ENCODE data around the gene TMED8. TPM values are rescaled to one million over a fixed set of nuclear protein-coding genes. Genes with fewer than 3 reads are reported as not detected.

The TMED8 gene
- total RNA-seq, 2 experiments from 2014 or later = 15.0 to 15.4 TPM

- ChIA-PET POLR2A (interaction anchor here (0.5 kb wide), 1 partner anchor 18 kb away, joined by 3 read pairs; no protein-coding TSS in a partner anchor), CTCF (interaction anchor here (1.1 kb wide), 1 partner anchor 11 kb away, joined by 3 read pairs; no protein-coding TSS in a partner anchor)
- H3K4me1 Mint-ChIP-seq = peaks cover 13% of the 10 kb centered on the region
- no peaks in the 10 kb centered on the region for H3K9me3 Mint-ChIP-seq
- no peak overlapping the region for H3K4me3 Mint-ChIP-seq
- no peak for DNase-seq
- H3K27ac Mint-ChIP-seq = no peak overlapping the region
- peaks cover 3% of the 10 kb centered on the region for H3K36me3 Mint-ChIP-seq (ENCODE audit: low read depth)
- H3K27me3 Mint-ChIP-seq = peaks cover 4% of the 10 kb centered on the region
Measured at GRCh38 chr14:77403768-77404167, 26.9 kb upstream of the TMED8 start.

GRCh38 chr14:77400216-77400615, 23.3 kb upstream of the TMED8 start:
- CTCF ChIA-PET = no interaction called here
- no peak overlapping the region for H3K4me3 Mint-ChIP-seq

GRCh38 chr14:77390188-77390587, 13.3 kb upstream of the TMED8 start:
- ChIA-PET POLR2A (no interaction called here), CTCF (interaction anchor here (0.5 to 1.2 kb wide), 2 partner anchors 11 to 24 kb away, joined by 3 to 7 read pairs; no protein-coding TSS in a partner anchor)
- Mint-ChIP-seq H3K4me1 (no peaks in the 10 kb centered on the region), H3K27ac (no peak overlapping the region), H3K9me3 (no peaks in the 10 kb centered on the region), H3K36me3 (ENCODE audit: low read depth) (no peaks in the 10 kb centered on the region), H3K4me3 (no peak overlapping the region), H3K27me3 (no peaks in the 10 kb centered on the region)
- DNase-seq = no peak

More at GRCh38 chr14:77400216-77400615, 23.3 kb upstream of the TMED8 start:
- Mint-ChIP-seq H3K27me3 (peaks cover 4% of the 10 kb centered on the region), H3K4me1 (no peaks in the 10 kb centered on the region), H3K36me3 (ENCODE audit: low read depth) (peaks cover 3% of the 10 kb centered on the region), H3K27ac (no peak overlapping the region), H3K9me3 (no peaks in the 10 kb centered on the region)
- POLR2A ChIA-PET = no interaction called here
- DNase-seq = no peak

GRCh38 chr14:77378701-77379100, 1.8 kb upstream of the TMED8 start:
- ChIA-PET CTCF (interaction anchor here (0.6 to 1.0 kb wide), 3 partner anchors 9 to 26 kb away, joined by 4 to 6 read pairs (median 4); no protein-coding TSS in a partner anchor), POLR2A (no interaction called here)
- DNase-seq = no peak
- H3K4me1 Mint-ChIP-seq = peaks cover 26% of the 10 kb centered on the region
- peaks cover 20% of the 10 kb centered on the region for H3K36me3 Mint-ChIP-seq (ENCODE audit: low read depth)
- no peaks in the 10 kb centered on the region for H3K27me3 Mint-ChIP-seq
- no peak overlapping the region for H3K4me3 Mint-ChIP-seq
- peaks cover 11% of the 10 kb centered on the region for H3K9me3 Mint-ChIP-seq
- no peak overlapping the region for H3K27ac Mint-ChIP-seq

GRCh38 chr14:77377502-77377844, 579 bp upstream of the TMED8 start:
- H3K4me1 Mint-ChIP-seq = peaks cover 37% of the 10 kb centered on the region
- H3K4me3 Mint-ChIP-seq = no peak overlapping the region
- DNase-seq = no peak
- CTCF ChIA-PET = interaction anchor here (0.9 to 1.3 kb wide), 4 partner anchors 16 to 81 kb away, joined by 3 to 4 read pairs (median 4); partner anchors contain the start of genes AHSA1 and GSTZ1
- H3K36me3 Mint-ChIP-seq (ENCODE audit: low read depth) = peaks cover 27% of the 10 kb centered on the region
- POLR2A ChIA-PET = interaction anchor here (0.6 kb wide), 1 partner anchor 383 kb away, joined by 3 read pairs; no protein-coding TSS in a partner anchor
- no peak overlapping the region for H3K27ac Mint-ChIP-seq
- no peaks in the 10 kb centered on the region for H3K27me3 Mint-ChIP-seq
- H3K9me3 Mint-ChIP-seq = peaks cover 12% of the 10 kb centered on the region

GRCh38 chr14:77375973-77376770, 722 bp downstream of the TMED8 start:
- ChIA-PET POLR2A (no interaction called here), CTCF (interaction anchor here (0.8 to 1.3 kb wide), 3 partner anchors 8 to 82 kb away, joined by 3 to 4 read pairs (median 3); partner anchors contain the start of genes AHSA1 and GSTZ1)
- peaks cover 30% of the 10 kb centered on the region for H3K36me3 Mint-ChIP-seq (ENCODE audit: low read depth)
- DNase-seq = peak; percentile 42
- peak overlapping the region; percentile 90 for H3K27ac Mint-ChIP-seq
- H3K27me3 Mint-ChIP-seq = no peaks in the 10 kb centered on the region
- H3K4me1 Mint-ChIP-seq = peaks cover 41% of the 10 kb centered on the region
- H3K9me3 Mint-ChIP-seq = peaks cover 12% of the 10 kb centered on the region
- H3K4me3 Mint-ChIP-seq = peak overlapping the region; percentile 88

- H3K27me3 Mint-ChIP-seq = no peaks in the 10 kb centered on the region
- peak overlapping the region; percentile 90 for H3K27ac Mint-ChIP-seq
- H3K36me3 Mint-ChIP-seq (ENCODE audit: low read depth) = peaks cover 30% of the 10 kb centered on the region
- POLR2A ChIA-PET = no interaction called here
- CTCF ChIA-PET = interaction anchor here (0.7 kb wide), 1 partner anchor 485 kb away, joined by 3 read pairs; no protein-coding TSS in a partner anchor
- DNase-seq = peak; percentile 7
- peaks cover 41% of the 10 kb centered on the region for H3K4me1 Mint-ChIP-seq
- peak overlapping the region; percentile 88 for H3K4me3 Mint-ChIP-seq
- H3K9me3 Mint-ChIP-seq = peaks cover 12% of the 10 kb centered on the region
Measured at GRCh38 chr14:77375164-77375950, 1.5 kb downstream of the TMED8 start.

GRCh38 chr14:77372304-77372841, 4.5 kb downstream of the TMED8 start:
- Mint-ChIP-seq H3K27me3 (no peaks in the 10 kb centered on the region), H3K9me3 (peaks cover 12% of the 10 kb centered on the region), H3K36me3 (ENCODE audit: low read depth) (peaks cover 30% of the 10 kb centered on the region), H3K27ac (no peak overlapping the region), H3K4me3 (no peak overlapping the region), H3K4me1 (peaks cover 52% of the 10 kb centered on the region)
- POLR2A ChIA-PET = no interaction called here
- DNase-seq = no peak
- CTCF ChIA-PET = no interaction called here

- H3K9me3 Mint-ChIP-seq = peaks cover 3% of the 10 kb centered on the region
- H3K36me3 Mint-ChIP-seq (ENCODE audit: low read depth) = peaks cover 16% of the 10 kb centered on the region
- peaks cover 32% of the 10 kb centered on the region for H3K4me1 Mint-ChIP-seq
- peak overlapping the region; percentile 7 for H3K27ac Mint-ChIP-seq
- H3K27me3 Mint-ChIP-seq = no peaks in the 10 kb centered on the region
- ChIA-PET CTCF (interaction anchor here (0.7 kb wide), 1 partner anchor 9 kb away, joined by 4 read pairs; no protein-coding TSS in a partner anchor), POLR2A (no interaction called here)
- peak; percentile 7 for DNase-seq
- H3K4me3 Mint-ChIP-seq = no peak overlapping the region
Measured at GRCh38 chr14:77369285-77369684, 7.6 kb downstream of the TMED8 start.

- DNase-seq = no peak
- Mint-ChIP-seq H3K9me3 (no peaks in the 10 kb centered on the region), H3K27me3 (no peaks in the 10 kb centered on the region), H3K27ac (no peak overlapping the region), H3K4me1 (peaks cover 12% of the 10 kb centered on the region), H3K36me3 (ENCODE audit: low read depth) (no peaks in the 10 kb centered on the region), H3K4me3 (no peak overlapping the region)
- CTCF ChIA-PET = interaction anchor here (0.6 kb wide), 1 partner anchor 15 kb away, joined by 6 read pairs; no protein-coding TSS in a partner anchor
- POLR2A ChIA-PET = no interaction called here
Measured at GRCh38 chr14:77364146-77364545, 12.7 kb downstream of the TMED8 start.

GRCh38 chr14:77359626-77360025, 17.3 kb downstream of the TMED8 start:
- Mint-ChIP-seq H3K4me3 (no peak overlapping the region), H3K9me3 (no peaks in the 10 kb centered on the region), H3K36me3 (ENCODE audit: low read depth) (no peaks in the 10 kb centered on the region), H3K27me3 (no peaks in the 10 kb centered on the region), H3K4me1 (peaks cover 9% of the 10 kb centered on the region), H3K27ac (no peak overlapping the region)
- CTCF ChIA-PET = interaction anchor here (1.8 kb wide), 1 partner anchor 24 kb away, joined by 6 read pairs; no protein-coding TSS in a partner anchor
- POLR2A ChIA-PET = no interaction called here
- no peak for DNase-seq

GRCh38 chr14:77356899-77357298, 20.0 kb downstream of the TMED8 start:
- ChIA-PET CTCF (interaction anchor here (0.6 to 1.5 kb wide), 3 partner anchors 15 to 41 kb away, joined by 3 to 5 read pairs (median 3); no protein-coding TSS in a partner anchor), POLR2A (no interaction called here)

More at GRCh38 chr14:77356899-77357298, 20.0 kb downstream of the TMED8 start:
- DNase-seq = no peak
- peaks cover 9% of the 10 kb centered on the region for H3K4me1 Mint-ChIP-seq
- no peaks in the 10 kb centered on the region for H3K27me3 Mint-ChIP-seq
- H3K9me3 Mint-ChIP-seq = no peaks in the 10 kb centered on the region
- H3K4me3 Mint-ChIP-seq = no peak overlapping the region
- H3K36me3 Mint-ChIP-seq (ENCODE audit: low read depth) = no peaks in the 10 kb centered on the region
- no peak overlapping the region for H3K27ac Mint-ChIP-seq

Data from activated CD4-positive, alpha-beta T cell treated with anti-CD3 and anti-CD28 coated beads, Interleukin-2, amount 10 ng/mL, durations not matched to agents 7 days and 5 days (primary cell).